K562 (cell line): ENCODE data around the gene GALT. TPM values are rescaled to one million over a fixed set of nuclear protein-coding genes. Genes with fewer than 3 reads are reported as not detected.
A peak's percentile ranks its signal among the peaks of the same experiment; 100 is the strongest.

Experiments
- ATAC-seq: fragments of 200-7000 bp; cut with Tn5 transposase; 3 replicates; pipeline ENCODE4 v1.9.1; 2020; ENCODE audit warnings: moderate library complexity
- BruUV-seq: library from RNA; stranded (reverse); fragments of 400-500 nt; replicated peaks from 2 replicates; lab custom pipeline; 2021; lab: Mats Ljungman, UMichigan
- CTCF ChIA-PET: fragments of 300-600 bp; formaldehyde crosslinking; extraction: SDS; loops from one replicate; lab custom pipeline; 2021; ENCODE audit warnings: low intra/inter-chr PET ratio; lab: Yijun Ruan, JAX
- POLR2A ChIA-PET: fragments of 300-600, 350-650 bp; sonication (Branson Sonifier 250); formaldehyde crosslinking; extraction: SDS; loops from one replicate; lab custom pipeline; 2021; ENCODE audit warnings: antibody characterized with exemption, inconsistent platforms; lab: Yijun Ruan, JAX
- DNase-seq, 4 experiments: peaks; one replicate each; pipeline versions ENCODE4 v3.0.0 to v3.0.0-alpha.2; 2011 to 2018; ENCODE audit warnings: low spot score in 3 of 4, mixed read lengths in 3 of 4; ENCODE audit errors: extremely low read depth in 1 of 4
- FAIRE-seq: peaks from 2 replicates; lab custom pipeline; 2011; peaks lifted over from hg19 to GRCh38; lab: Jason Lieb, UNC
- H2AFZ ChIP-seq: 2 replicates; pipeline ENCODE4 v1.6.0; 2011; ENCODE audit warnings: low read depth, low read length, control low read depth, inconsistent platforms
- H3K27ac ChIP-seq: fragments of 200-600 bp; 3 replicates; pipeline ENCODE4 v1.8.0; 2011; ENCODE audit warnings: low read depth, mild to moderate bottlenecking, control low read depth, inconsistent platforms, low read length, moderate library complexity, mixed read lengths; ENCODE audit errors: extremely low read depth
- H3K27me3 ChIP-seq, 2 experiments: fragments of 300-600 bp in 1 of 2; 2 replicates in 1 of 2; 3 replicates in 1 of 2; pipeline versions ENCODE4 v1.6.0 to v1.8.0; 2011; ENCODE audit warnings: inconsistent platforms in 2 of 2, low read length in 2 of 2, mild to moderate bottlenecking in 1 of 2, mixed read lengths in 1 of 2, moderate library complexity in 1 of 2; ENCODE audit not compliant: control insufficient read depth in 2 of 2, insufficient read depth in 2 of 2
- H3K36me3 ChIP-seq: fragments of 300-600 bp; 3 replicates; pipeline ENCODE4 v1.8.0; 2011; ENCODE audit warnings: mild to moderate bottlenecking, low read length, inconsistent platforms; ENCODE audit not compliant: control insufficient read depth, insufficient read depth
- H3K4me1 ChIP-seq, 2 experiments: fragments of 200-600 bp in 1 of 2; replicated peaks in 1 of 2; 2 replicates in 1 of 2; 3 replicates in 1 of 2; pipeline versions ENCODE4 v1.5.1 to v1.8.0; 2011; ENCODE audit warnings: inconsistent platforms in 2 of 2, low read length in 2 of 2, mild to moderate bottlenecking in 1 of 2, mixed read lengths in 1 of 2, moderate library complexity in 1 of 2; ENCODE audit not compliant: control insufficient read depth in 2 of 2, insufficient read depth in 2 of 2
- H3K4me2 ChIP-seq: 2 replicates; pipeline ENCODE4 v1.6.1; 2011; ENCODE audit warnings: low read length, control low read depth, inconsistent platforms, mixed read lengths; ENCODE audit not compliant: insufficient read depth
- H3K4me3 ChIP-seq: fragments of 200-600 bp; sonication (generic), shearing (Covaris generic); 2 replicates; pipeline ENCODE4 v1.5.1; 2016; ENCODE audit warnings: control low read depth, inconsistent platforms
- H3K79me2 ChIP-seq: fragments of 200-600 bp; 3 replicates; pipeline ENCODE4 v1.8.0; 2011; ENCODE audit warnings: low read length, inconsistent platforms; ENCODE audit not compliant: control insufficient read depth, insufficient read depth
- H3K9ac ChIP-seq, 2 experiments: 2 replicates each; pipeline versions ENCODE4 v1.6.0 to v1.6.1; 2011; ENCODE audit warnings: low read depth in 2 of 2, low read length in 2 of 2, control low read depth in 1 of 2, inconsistent platforms in 1 of 2, mild to moderate bottlenecking in 1 of 2, mixed read lengths in 1 of 2; ENCODE audit not compliant: insufficient read depth in 1 of 2
- H3K9me1 ChIP-seq: one replicate; pipeline ENCODE4 v1.6.0; 2011; ENCODE audit warnings: inconsistent platforms, mild to moderate bottlenecking, low read length, moderate library complexity; ENCODE audit not compliant: control insufficient read depth, insufficient read depth
- H3K9me3 ChIP-seq: replicated peaks from 2 replicates; pipeline ENCODE4 v1.5.1; 2011; ENCODE audit warnings: low read depth, low read length, inconsistent platforms; ENCODE audit not compliant: control insufficient read depth, insufficient read depth
- H4K20me1 ChIP-seq: replicated peaks from 2 replicates; pipeline ENCODE4 v1.6.1; 2011; ENCODE audit warnings: low read length, inconsistent platforms, mixed read lengths; ENCODE audit not compliant: control insufficient read depth, insufficient read depth
- ARID4B ChIP-seq: sonication (generic); formaldehyde crosslinking; IDR thresholded peaks from 2 replicates; pipeline ENCODE4 v1.8.0; 2022; ENCODE audit warnings: mild to moderate bottlenecking, missing genetic modification reagents
- GABPB2 ChIP-seq: fragments of 250-450 bp; sonication (Bioruptor Pico); conservative IDR thresholded peaks from 2 replicates; pipeline ENCODE4 v1.5.1; 2021; ENCODE audit warnings: mild to moderate bottlenecking
- PHB ChIP-seq: fragments of 250-450 bp; sonication (Bioruptor Pico); IDR thresholded peaks from 2 replicates; pipeline ENCODE4 v1.5.0; 2021
- POLR2G ChIP-seq: fragments of 200-400 bp; formaldehyde crosslinking; IDR thresholded peaks from 2 replicates; pipeline ENCODE4 v1.6.1; 2017; ENCODE audit warnings: low read depth, mild to moderate bottlenecking, antibody characterized with exemption, low read length, moderate library complexity
- POLR3G ChIP-seq: IDR thresholded peaks from 2 replicates; pipeline ENCODE4 v1.6.1; 2011; ENCODE audit not compliant: insufficient read length, insufficient replicate concordance; ENCODE audit errors: extremely low read depth
- RBBP5 ChIP-seq: fragments of 200-600 bp; sonication (generic); IDR thresholded peaks from 2 replicates; pipeline ENCODE4 v1.6.1; 2012; ENCODE audit warnings: borderline replicate concordance, mild to moderate bottlenecking, low read length, control low read depth, inconsistent platforms; ENCODE audit not compliant: insufficient read depth, poor library complexity, severe bottlenecking
- WGBS: fragments of 100-300 bp; shearing (Covaris generic); methylation state at CpG from one replicate; pipeline ENCODE4 v1.1.6; 2016; ENCODE audit warnings: low coverage, mixed read lengths; ENCODE audit not compliant: insufficient coverage; ENCODE audit errors: missing lambda C conversion rate; 5-methylcytosine and 5-hydroxymethylcytosine counted together
- in situ Hi-C: fragments of 300-500 bp; cut with MboI; formaldehyde crosslinking; loops from 4 replicates; pipeline ENCODE4 v1.15.0; 2018; ENCODE audit warnings: inconsistent platforms, mixed read lengths
- intact Hi-C: fragments of 100-400 bp; cut with micrococcal nuclease; formaldehyde crosslinking; loops from 2 replicates; pipeline ENCODE4 v1.14.2; 2022
- polyA plus RNA-seq, 8 experiments: library from polyadenylated mRNA; depleted of rRNA in 4 of 8; stranded (reverse) in 5 of 8; unstranded in 3 of 8; fragments of >200 nt; fragmentation: Nextera tagmentation in 2 of 8; fragmentation: Illumina TruSeq in 1 of 8; extraction: Ambion mirVana in 2 of 8; extraction: Trizol in 1 of 8; gene quantifications; 2 replicates each; pipeline versions ENCODE4 v1.2.1 to v1.2.3, GENCODE V29; 2011 to 2014; ENCODE audit warnings: inconsistent platforms in 1 of 8, missing spikeins in 1 of 8
- total RNA-seq, 7 experiments: library from RNA; depleted of rRNA in 6 of 7; stranded (reverse); fragments of >200 nt in 6 of 7; fragmentation: Illumina TruSeq in 2 of 7; extraction: Trizol in 2 of 7; gene quantifications; 2 replicates each; pipeline versions ENCODE4 v1.2.1 to v1.2.3, GENCODE V29; 2011 to 2021; ENCODE audit warnings: low replicate concordance in 1 of 7
- TF ChIP-seq, protein P1 (sequence below), 2 experiments: fragments of 450-650 bp in 1 of 2; sonication (generic) in 1 of 2; formaldehyde crosslinking; conservative IDR thresholded peaks; 2 replicates each; pipeline versions ENCODE4 v1.4.0 to v1.8.1; 2020 to 2022; ENCODE audit warnings: mild to moderate bottlenecking in 1 of 2, missing genetic modification reagents in 1 of 2

GALT gene
- total and polyA plus RNA-seq, 9 of the 15 experiments (the other 6 are each of a cell fraction or from before 2014, with no cell fraction given) = 7.3 to 29.2 (median 15.6) TPM

DNA sequence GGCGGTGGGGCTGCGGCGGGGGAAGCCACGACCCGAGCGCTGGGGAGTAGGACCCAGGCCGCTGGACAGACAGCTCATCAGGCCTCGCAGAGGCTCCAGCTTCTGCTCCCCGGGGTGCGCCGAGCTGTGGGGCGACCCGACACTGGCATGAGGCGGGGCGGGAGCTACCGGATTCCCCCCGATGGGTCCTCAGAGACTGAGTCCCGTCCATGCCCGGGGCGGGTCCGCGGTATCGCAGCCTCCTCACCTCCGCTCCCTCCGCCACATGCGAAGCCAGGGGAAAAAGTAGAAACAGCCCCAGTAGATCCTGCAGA, 18.5 kb downstream of the GALT start:
- peak overlapping the region; percentile 60; the same call in 2 of the 3 replicates for H3K27ac ChIP-seq
- peak overlapping the region; percentile 43 to 92; a peak in 3 of 4 replicates for H3K9ac ChIP-seq
- BruUV-seq = no TSS peak
- peak overlapping the region; percentile 83 for H3K4me2 ChIP-seq
- ChIA-PET POLR2A (interaction anchor here (0.6 to 1.3 kb wide), 4 partner anchors 18 to 832 kb away, joined by 3 read pairs; partner anchors contain the start of gene GALT), CTCF (interaction anchor here (1.0 to 1.2 kb wide), 3 partner anchors 17 to 37 kb away, joined by 3 to 4 read pairs (median 3); partner anchors contain the start of gene GALT)
- peaks cover 14% of the 10 kb centered on the region; the same call in 2 of the 3 replicates for H3K36me3 ChIP-seq
- no peak for DNase-seq
- H2AFZ ChIP-seq = peak overlapping the region; percentile 82; the same call in 1 of the 2 replicates
- H3K4me1 ChIP-seq = peaks cover 17 to 18% of the 10 kb centered on the region in 2 experiments
- H3K79me2 ChIP-seq = peaks cover 28% of the 10 kb centered on the region
- peak; percentile 32 for ATAC-seq
- 0% methylated on average over 16 of the region's 26 CpGs for WGBS
- peak overlapping the region; percentile 48 for H3K4me3 ChIP-seq
- H3K27me3 ChIP-seq = no peaks in the 10 kb centered on the region
- H3K9me1 ChIP-seq = peaks cover 2% of the 10 kb centered on the region
- in situ Hi-C loops = no loop called here
- intact Hi-C loops = no loop called here
- no peak for FAIRE-seq
- H4K20me1 ChIP-seq = 0 out of 2 replicates have a peak, but pooled peaks cover 4% of the 10 kb centered on the region
- H3K9me3 ChIP-seq = no peaks in the 10 kb centered on the region
- TF ChIP-seq PHB (CRISPR knock-in tag) (no peak), GABPB2 (no peak), POLR2G (peak; percentile 32), RBBP5 (peak; percentile 25), ARID4B (CRISPR knock-in tag) (0 out of 2 replicates have a peak, but pooled peaks have one; percentile 6), POLR3G (no peak)
- TF ChIP-seq, protein P1, sequence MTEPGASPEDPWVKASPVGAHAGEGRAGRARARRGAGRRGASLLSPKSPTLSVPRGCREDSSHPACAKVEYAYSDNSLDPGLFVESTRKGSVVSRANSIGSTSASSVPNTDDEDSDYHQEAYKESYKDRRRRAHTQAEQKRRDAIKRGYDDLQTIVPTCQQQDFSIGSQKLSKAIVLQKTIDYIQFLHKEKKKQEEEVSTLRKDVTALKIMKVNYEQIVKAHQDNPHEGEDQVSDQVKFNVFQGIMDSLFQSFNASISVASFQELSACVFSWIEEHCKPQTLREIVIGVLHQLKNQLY (CRISPR knock-in tag; conservative IDR thresholded peaks at IDR 0.05) = no peak
